Natural killer cell (primary cell): ENCODE measurements around the gene BRIX1. TPM values are rescaled to one million over a fixed set of nuclear protein-coding genes. Genes with fewer than 3 reads are reported as not detected.

ENCODE experiments used
- ATAC-seq, 3 donors: fragments of 150-1000 bp in 2 of 3; fragments of 200-7000 bp in 1 of 3; cut with Tn5 transposase; 1 replicate in 1 of 3; 2 replicates in 2 of 3; pipeline ENCODE4 v1.10.0; 2021; ENCODE audit warnings: mild to moderate bottlenecking in 2 of 3, moderate library complexity in 2 of 3
- DNase-seq, 2 donors: peaks; one replicate each; pipeline versions ENCODE4 v3.0.0 to v3.0.0-alpha.2; 2013 to 2021; ENCODE audit warnings: mixed read lengths in 1 of 2
- H3K27ac ChIP-seq: one replicate; pipeline ENCODE4 v1.5.1; 2013; ENCODE audit warnings: mild to moderate bottlenecking, low read length
- H3K27me3 ChIP-seq: one replicate; pipeline ENCODE4 v1.6.1; 2013; ENCODE audit warnings: low read length; ENCODE audit not compliant: control insufficient read depth, insufficient read depth
- H3K36me3 ChIP-seq: one replicate; pipeline ENCODE4 v1.6.1; 2013; ENCODE audit warnings: low read length; ENCODE audit not compliant: control insufficient read depth, insufficient read depth
- H3K4me1 ChIP-seq: one replicate; pipeline ENCODE4 v1.6.1; 2013; ENCODE audit warnings: low read length; ENCODE audit not compliant: control insufficient read depth, insufficient read depth
- H3K4me3 ChIP-seq: one replicate; pipeline ENCODE4 v1.5.1; 2013; ENCODE audit warnings: low read length
- H3K9me3 ChIP-seq: one replicate; pipeline ENCODE4 v1.6.1; 2013; ENCODE audit warnings: low read length; ENCODE audit not compliant: control insufficient read depth, insufficient read depth
- H3K27ac Mint-ChIP-seq, 2 donors: one replicate each; pipeline ENCODE4 v1.8.0; 2022; ENCODE audit warnings: mild to moderate bottlenecking in 2 of 2, mixed read lengths in 2 of 2, moderate library complexity in 1 of 2
- H3K27me3 Mint-ChIP-seq, 2 donors: one replicate each; pipeline ENCODE4 v1.8.0; 2022; ENCODE audit warnings: low read depth in 2 of 2, mixed read lengths in 2 of 2
- H3K36me3 Mint-ChIP-seq: one replicate; pipeline ENCODE4 v1.8.0; 2022; ENCODE audit warnings: mixed read lengths
- H3K4me1 Mint-ChIP-seq, 2 donors: one replicate each; pipeline ENCODE4 v1.8.0; 2022; ENCODE audit warnings: mixed read lengths in 2 of 2
- H3K4me3 Mint-ChIP-seq: one replicate; pipeline ENCODE4 v1.8.0; 2022; ENCODE audit warnings: mild to moderate bottlenecking, moderate library complexity, mixed read lengths
- H3K9me3 Mint-ChIP-seq, 2 donors: one replicate each; pipeline ENCODE4 v1.8.0; 2022; ENCODE audit warnings: mixed read lengths in 2 of 2
- WGBS: methylation state at CpG from one replicate; pipeline ENCODE4 v1.1.7; 2013; ENCODE audit warnings: missing lambda C conversion rate; ENCODE audit not compliant: insufficient coverage; 5-methylcytosine and 5-hydroxymethylcytosine counted together
- intact Hi-C: fragments of 100-400 bp; cut with micrococcal nuclease; formaldehyde crosslinking; loops from one replicate; pipeline ENCODE4 v1.14.2; 2022
- total RNA-seq, 4 donors: library from RNA; stranded (reverse); fragments of 120-200 nt in 1 of 4; gene quantifications; one replicate each; pipeline versions ENCODE4 v1.2.3 to v1.2.4, GENCODE V29; 2013 to 2022
- TF ChIP-seq, protein P1 (sequence below): fragments of 200-600 bp; IDR thresholded peaks from one replicate; pipeline ENCODE4 v1.8.0; 2022; ENCODE audit warnings: antibody characterized with exemption

The BRIX1 gene
- total RNA-seq, 3 donors from 2014 or later (not counting 1 experiment from before 2014, with no cell fraction given) = 18.0 to 30.9 (median 30.6) TPM

GRCh38 chr5:34892414-34892813 lies 23.1 kb upstream of the BRIX1 start:
- DNase-seq (no peak), ATAC-seq (no peak)
- Histone ChIP-seq H3K4me1 (no peaks in the 10 kb centered on the region), H3K36me3 (no peaks in the 10 kb centered on the region), H3K27me3 (no peaks in the 10 kb centered on the region), H3K9me3 (no peaks in the 10 kb centered on the region), H3K4me3 (no peak overlapping the region), H3K27ac (no peak overlapping the region)
- TF ChIP-seq, protein P1, sequence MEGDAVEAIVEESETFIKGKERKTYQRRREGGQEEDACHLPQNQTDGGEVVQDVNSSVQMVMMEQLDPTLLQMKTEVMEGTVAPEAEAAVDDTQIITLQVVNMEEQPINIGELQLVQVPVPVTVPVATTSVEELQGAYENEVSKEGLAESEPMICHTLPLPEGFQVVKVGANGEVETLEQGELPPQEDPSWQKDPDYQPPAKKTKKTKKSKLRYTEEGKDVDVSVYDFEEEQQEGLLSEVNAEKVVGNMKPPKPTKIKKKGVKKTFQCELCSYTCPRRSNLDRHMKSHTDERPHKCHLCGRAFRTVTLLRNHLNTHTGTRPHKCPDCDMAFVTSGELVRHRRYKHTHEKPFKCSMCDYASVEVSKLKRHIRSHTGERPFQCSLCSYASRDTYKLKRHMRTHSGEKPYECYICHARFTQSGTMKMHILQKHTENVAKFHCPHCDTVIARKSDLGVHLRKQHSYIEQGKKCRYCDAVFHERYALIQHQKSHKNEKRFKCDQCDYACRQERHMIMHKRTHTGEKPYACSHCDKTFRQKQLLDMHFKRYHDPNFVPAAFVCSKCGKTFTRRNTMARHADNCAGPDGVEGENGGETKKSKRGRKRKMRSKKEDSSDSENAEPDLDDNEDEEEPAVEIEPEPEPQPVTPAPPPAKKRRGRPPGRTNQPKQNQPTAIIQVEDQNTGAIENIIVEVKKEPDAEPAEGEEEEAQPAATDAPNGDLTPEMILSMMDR = no peak
- Mint-ChIP-seq H3K9me3 (no peaks in the 10 kb centered on the region), H3K36me3 (no peaks in the 10 kb centered on the region), H3K27me3 (peaks cover 0 to 1% of the 10 kb centered on the region in 2 donors), H3K27ac (no peak overlapping the region), H3K4me1 (no peaks in the 10 kb centered on the region), H3K4me3 (no peak overlapping the region)
- WGBS = 83% methylated on average over 6 of the region's 6 CpGs
- intact Hi-C loops = no loop called here

- Mint-ChIP-seq H3K27me3 (no peaks in the 10 kb centered on the region), H3K4me1 (no peaks in the 10 kb centered on the region), H3K27ac (no peak overlapping the region), H3K36me3 (no peaks in the 10 kb centered on the region), H3K9me3 (no peaks in the 10 kb centered on the region), H3K4me3 (no peak overlapping the region)
- Histone ChIP-seq H3K4me3 (no peak overlapping the region), H3K36me3 (no peaks in the 10 kb centered on the region), H3K9me3 (no peaks in the 10 kb centered on the region), H3K27ac (no peak overlapping the region), H3K27me3 (no peaks in the 10 kb centered on the region), H3K4me1 (no peaks in the 10 kb centered on the region)
- DNase-seq (no peak), ATAC-seq (no peak)
- WGBS = no CpG with 5 or more reads among the region's 1 CpG
- TF ChIP-seq, protein P1 = no peak
- intact Hi-C loops = no loop called here
Measured at GRCh38 chr5:34894716-34895115, 20.8 kb upstream of the BRIX1 start.

DNA sequence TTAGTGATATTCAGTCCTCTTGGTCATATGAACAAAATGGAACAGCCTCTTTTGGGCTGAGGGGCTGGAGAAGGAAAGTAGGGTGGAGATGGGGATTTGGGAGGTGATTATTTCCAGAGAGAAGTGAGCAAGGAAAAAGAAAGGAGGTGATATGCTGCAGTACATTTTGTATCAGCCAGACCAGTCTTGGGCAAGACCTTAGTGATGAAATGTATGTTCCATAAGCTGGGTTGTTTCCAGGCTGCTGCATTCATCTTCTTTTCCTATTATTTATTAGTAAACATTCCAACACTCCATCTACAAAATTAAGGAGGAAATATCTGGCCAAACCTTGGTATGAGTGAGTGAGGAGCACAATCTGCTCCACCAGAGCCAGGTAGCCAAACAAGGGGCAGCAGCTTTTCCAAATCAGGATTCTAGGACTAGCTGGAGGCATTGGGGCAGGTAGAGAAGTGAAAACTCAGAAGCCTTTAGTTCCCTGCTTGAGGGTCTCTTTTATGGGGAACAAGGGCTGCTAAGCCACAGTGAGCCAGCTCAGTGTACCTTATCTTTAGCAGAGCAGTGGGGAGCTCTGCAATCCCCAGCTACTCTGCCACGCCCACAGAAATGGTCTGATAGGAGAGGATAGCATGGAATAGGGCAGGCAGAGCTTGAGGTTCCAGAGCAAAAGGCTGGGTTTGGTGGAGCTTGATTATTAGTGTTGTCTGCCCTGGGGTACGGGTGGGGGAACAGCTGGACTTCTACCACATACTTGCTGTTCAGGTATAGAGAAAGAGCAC lies 19.7 kb upstream of the BRIX1 start:
- DNase-seq (no peak), ATAC-seq (no peak)
- TF ChIP-seq, protein P1 = no peak
- no peak overlapping the region for H3K27ac ChIP-seq
- 85% methylated on average over 2 of the region's 2 CpGs for WGBS
- no peaks in the 10 kb centered on the region for H3K9me3 ChIP-seq
- H3K4me1 ChIP-seq = no peaks in the 10 kb centered on the region
- H3K27me3 ChIP-seq = no peaks in the 10 kb centered on the region
- Mint-ChIP-seq H3K4me1 (no peaks in the 10 kb centered on the region), H3K27me3 (no peaks in the 10 kb centered on the region), H3K9me3 (no peaks in the 10 kb centered on the region), H3K27ac (no peak overlapping the region), H3K4me3 (no peak overlapping the region), H3K36me3 (no peaks in the 10 kb centered on the region)
- intact Hi-C loops = no loop called here
- no peak overlapping the region for H3K4me3 ChIP-seq
- no peaks in the 10 kb centered on the region for H3K36me3 ChIP-seq

DNA sequence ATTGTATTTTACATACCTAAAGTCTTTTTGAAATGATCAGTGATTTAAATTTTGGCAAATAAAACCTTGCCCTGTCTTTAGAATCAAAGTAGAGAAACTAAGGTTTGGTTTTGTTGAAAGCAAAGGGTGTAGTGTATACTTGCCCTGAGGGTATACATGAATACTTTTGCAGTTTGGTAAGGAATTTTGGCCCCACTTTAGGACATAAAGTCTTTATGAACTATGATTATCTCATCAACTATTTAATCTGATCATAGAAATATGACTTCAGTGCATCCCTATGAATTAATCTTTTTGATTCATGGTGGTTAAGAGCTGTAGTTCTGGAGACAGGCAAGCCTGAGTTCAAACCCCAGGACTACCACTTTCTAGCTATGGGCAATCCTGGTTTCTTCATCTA lies 17.9 kb upstream of the BRIX1 start:
- no peaks in the 10 kb centered on the region for H3K27me3 Mint-ChIP-seq
- no peak for DNase-seq
- no peak for ATAC-seq
- Histone ChIP-seq H3K27ac (no peak overlapping the region), H3K4me1 (no peaks in the 10 kb centered on the region), H3K27me3 (no peaks in the 10 kb centered on the region), H3K36me3 (no peaks in the 10 kb centered on the region), H3K9me3 (no peaks in the 10 kb centered on the region), H3K4me3 (no peak overlapping the region)
- intact Hi-C loops = loop anchor here (1.0 kb wide), 3 partner anchors 374 to 423 kb away; no protein-coding TSS in a partner anchor
- H3K27ac Mint-ChIP-seq = no peak overlapping the region
- no peaks in the 10 kb centered on the region for H3K9me3 Mint-ChIP-seq
- H3K36me3 Mint-ChIP-seq = no peaks in the 10 kb centered on the region
- H3K4me3 Mint-ChIP-seq = no peak overlapping the region
- TF ChIP-seq, protein P1 = no peak
- no peaks in the 10 kb centered on the region for H3K4me1 Mint-ChIP-seq
